ENCODE data around the gene NDRG2. TPM values are rescaled to one million over a fixed set of nuclear protein-coding genes. Genes with fewer than 3 reads are reported as not detected.
A peak's percentile ranks its signal among the peaks of the same experiment; 100 is the strongest.

Gene NDRG2
- total and polyA plus RNA-seq, 9 of the 15 experiments (the other 6 are each of a cell fraction or from before 2014, with no cell fraction given): 10.1 to 105 (median 41.0) TPM

DNA sequence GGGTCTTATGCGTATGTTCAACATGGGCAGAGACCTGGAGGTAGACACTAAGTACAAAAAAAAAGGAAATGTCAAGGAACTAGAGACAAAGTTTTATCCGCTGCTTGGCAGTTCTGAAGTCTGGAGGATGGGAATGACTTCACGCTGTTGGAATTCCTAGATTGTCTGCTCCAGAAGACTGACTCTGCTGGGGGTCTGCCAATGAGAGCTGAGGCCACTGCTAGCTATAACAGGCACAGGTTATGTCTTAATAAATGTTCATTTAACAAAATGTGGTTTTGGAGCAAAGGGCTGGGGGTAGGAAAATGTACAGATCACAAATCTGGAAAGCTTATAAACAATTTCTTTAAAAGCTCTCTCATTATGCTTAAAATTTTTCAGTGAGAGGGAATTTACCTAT, 38.6 kb upstream of the NDRG2 start (continued):
- TF ChIP-seq, protein P1, sequence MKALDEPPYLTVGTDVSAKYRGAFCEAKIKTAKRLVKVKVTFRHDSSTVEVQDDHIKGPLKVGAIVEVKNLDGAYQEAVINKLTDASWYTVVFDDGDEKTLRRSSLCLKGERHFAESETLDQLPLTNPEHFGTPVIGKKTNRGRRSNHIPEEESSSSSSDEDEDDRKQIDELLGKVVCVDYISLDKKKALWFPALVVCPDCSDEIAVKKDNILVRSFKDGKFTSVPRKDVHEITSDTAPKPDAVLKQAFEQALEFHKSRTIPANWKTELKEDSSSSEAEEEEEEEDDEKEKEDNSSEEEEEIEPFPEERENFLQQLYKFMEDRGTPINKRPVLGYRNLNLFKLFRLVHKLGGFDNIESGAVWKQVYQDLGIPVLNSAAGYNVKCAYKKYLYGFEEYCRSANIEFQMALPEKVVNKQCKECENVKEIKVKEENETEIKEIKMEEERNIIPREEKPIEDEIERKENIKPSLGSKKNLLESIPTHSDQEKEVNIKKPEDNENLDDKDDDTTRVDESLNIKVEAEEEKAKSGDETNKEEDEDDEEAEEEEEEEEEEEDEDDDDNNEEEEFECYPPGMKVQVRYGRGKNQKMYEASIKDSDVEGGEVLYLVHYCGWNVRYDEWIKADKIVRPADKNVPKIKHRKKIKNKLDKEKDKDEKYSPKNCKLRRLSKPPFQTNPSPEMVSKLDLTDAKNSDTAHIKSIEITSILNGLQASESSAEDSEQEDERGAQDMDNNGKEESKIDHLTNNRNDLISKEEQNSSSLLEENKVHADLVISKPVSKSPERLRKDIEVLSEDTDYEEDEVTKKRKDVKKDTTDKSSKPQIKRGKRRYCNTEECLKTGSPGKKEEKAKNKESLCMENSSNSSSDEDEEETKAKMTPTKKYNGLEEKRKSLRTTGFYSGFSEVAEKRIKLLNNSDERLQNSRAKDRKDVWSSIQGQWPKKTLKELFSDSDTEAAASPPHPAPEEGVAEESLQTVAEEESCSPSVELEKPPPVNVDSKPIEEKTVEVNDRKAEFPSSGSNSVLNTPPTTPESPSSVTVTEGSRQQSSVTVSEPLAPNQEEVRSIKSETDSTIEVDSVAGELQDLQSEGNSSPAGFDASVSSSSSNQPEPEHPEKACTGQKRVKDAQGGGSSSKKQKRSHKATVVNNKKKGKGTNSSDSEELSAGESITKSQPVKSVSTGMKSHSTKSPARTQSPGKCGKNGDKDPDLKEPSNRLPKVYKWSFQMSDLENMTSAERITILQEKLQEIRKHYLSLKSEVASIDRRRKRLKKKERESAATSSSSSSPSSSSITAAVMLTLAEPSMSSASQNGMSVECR (CRISPR knock-in tag; IDR thresholded peaks at IDR 0.05): no peak
- TF ChIP-seq, protein P2, sequence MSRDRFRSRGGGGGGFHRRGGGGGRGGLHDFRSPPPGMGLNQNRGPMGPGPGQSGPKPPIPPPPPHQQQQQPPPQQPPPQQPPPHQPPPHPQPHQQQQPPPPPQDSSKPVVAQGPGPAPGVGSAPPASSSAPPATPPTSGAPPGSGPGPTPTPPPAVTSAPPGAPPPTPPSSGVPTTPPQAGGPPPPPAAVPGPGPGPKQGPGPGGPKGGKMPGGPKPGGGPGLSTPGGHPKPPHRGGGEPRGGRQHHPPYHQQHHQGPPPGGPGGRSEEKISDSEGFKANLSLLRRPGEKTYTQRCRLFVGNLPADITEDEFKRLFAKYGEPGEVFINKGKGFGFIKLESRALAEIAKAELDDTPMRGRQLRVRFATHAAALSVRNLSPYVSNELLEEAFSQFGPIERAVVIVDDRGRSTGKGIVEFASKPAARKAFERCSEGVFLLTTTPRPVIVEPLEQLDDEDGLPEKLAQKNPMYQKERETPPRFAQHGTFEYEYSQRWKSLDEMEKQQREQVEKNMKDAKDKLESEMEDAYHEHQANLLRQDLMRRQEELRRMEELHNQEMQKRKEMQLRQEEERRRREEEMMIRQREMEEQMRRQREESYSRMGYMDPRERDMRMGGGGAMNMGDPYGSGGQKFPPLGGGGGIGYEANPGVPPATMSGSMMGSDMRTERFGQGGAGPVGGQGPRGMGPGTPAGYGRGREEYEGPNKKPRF (IDR thresholded peaks at IDR 0.05; ENCODE audit: low read depth, low read length): no peak

DNA sequence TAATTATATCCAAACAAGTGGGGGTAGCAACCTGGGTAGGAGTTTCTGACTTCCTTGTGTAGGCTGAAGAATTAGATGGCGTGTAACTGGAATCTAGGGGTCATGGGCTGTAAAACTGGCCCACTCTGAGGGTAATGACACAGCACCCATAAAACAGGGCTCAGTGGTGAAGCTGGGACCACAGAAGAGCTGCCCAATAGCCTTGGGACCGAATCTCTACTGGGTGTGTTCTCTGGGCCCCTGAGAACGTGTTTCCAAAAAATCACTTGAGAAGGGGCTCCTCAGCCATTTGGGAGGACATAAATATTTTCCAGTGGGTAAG, 36.4 kb upstream of the NDRG2 start:
- no peaks in the 10 kb centered on the region for H3K79me2 ChIP-seq (ENCODE audit: control insufficient read depth, insufficient read depth, low read length)
- no peak overlapping the region for H3K4me2 ChIP-seq (ENCODE audit: insufficient read depth, low read length)
- POLR2A ChIA-PET: interaction anchor here (0.8 to 1.0 kb wide), 2 partner anchors 9 to 43 kb away, joined by 3 read pairs; partner anchors contain the start of gene ARHGEF40
- CTCF ChIA-PET (ENCODE audit: low intra/inter-chr PET ratio): no interaction called here
- no peak overlapping the region for H3K9ac ChIP-seq (ENCODE audit: insufficient read depth in 1 of 2, low read depth in 2 of 2, low read length in 2 of 2)
- no peaks in the 10 kb centered on the region for H4K20me1 ChIP-seq (replicated peaks; ENCODE audit: control insufficient read depth, insufficient read depth, low read length)
- no peak for DNase-seq (ENCODE audit: extremely low read depth in 1 of 4, low spot score in 3 of 4)
- no peak overlapping the region for H3K4me3 ChIP-seq
- H3K9me3 ChIP-seq (replicated peaks; ENCODE audit: control insufficient read depth, insufficient read depth, low read depth, low read length): no peaks in the 10 kb centered on the region
- no peaks in the 10 kb centered on the region for H3K27me3 ChIP-seq (ENCODE audit: control insufficient read depth in 2 of 2, insufficient read depth in 2 of 2, low read length in 2 of 2)
- 52% methylated on average over 3 of the region's 3 CpGs for WGBS (ENCODE audit: insufficient coverage, low coverage, missing lambda C conversion rate)
- in situ Hi-C loops (cut with MboI): no loop called here
- BruUV-seq (replicated peaks): no TSS peak
- H3K27ac ChIP-seq (ENCODE audit: extremely low read depth, low read depth, low read length): no peak overlapping the region
- intact Hi-C loops (cut with micrococcal nuclease): no loop called here
- H3K36me3 ChIP-seq (ENCODE audit: control insufficient read depth, insufficient read depth, low read length): no peaks in the 10 kb centered on the region
- no peaks in the 10 kb centered on the region for H3K9me1 ChIP-seq (ENCODE audit: control insufficient read depth, insufficient read depth, low read length)
- TF ChIP-seq, protein P3, sequence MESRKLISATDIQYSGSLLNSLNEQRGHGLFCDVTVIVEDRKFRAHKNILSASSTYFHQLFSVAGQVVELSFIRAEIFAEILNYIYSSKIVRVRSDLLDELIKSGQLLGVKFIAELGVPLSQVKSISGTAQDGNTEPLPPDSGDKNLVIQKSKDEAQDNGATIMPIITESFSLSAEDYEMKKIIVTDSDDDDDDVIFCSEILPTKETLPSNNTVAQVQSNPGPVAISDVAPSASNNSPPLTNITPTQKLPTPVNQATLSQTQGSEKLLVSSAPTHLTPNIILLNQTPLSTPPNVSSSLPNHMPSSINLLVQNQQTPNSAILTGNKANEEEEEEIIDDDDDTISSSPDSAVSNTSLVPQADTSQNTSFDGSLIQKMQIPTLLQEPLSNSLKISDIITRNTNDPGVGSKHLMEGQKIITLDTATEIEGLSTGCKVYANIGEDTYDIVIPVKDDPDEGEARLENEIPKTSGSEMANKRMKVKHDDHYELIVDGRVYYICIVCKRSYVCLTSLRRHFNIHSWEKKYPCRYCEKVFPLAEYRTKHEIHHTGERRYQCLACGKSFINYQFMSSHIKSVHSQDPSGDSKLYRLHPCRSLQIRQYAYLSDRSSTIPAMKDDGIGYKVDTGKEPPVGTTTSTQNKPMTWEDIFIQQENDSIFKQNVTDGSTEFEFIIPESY (CRISPR knock-in tag; IDR thresholded peaks at IDR 0.05): no peak
- H3K4me1 ChIP-seq (replicated peaks in 1 of 2; ENCODE audit: control insufficient read depth in 2 of 2, insufficient read depth in 2 of 2, low read length in 2 of 2): no peaks in the 10 kb centered on the region; a peak in 1 of 5 replicates
- ATAC-seq: no peak
- FAIRE-seq: no peak
- H2AFZ ChIP-seq (ENCODE audit: low read depth, low read length): peak overlapping the region; percentile 74

All from K562 (cell line).